Activated naive CD4-positive, alpha-beta T cell treated with anti-CD3 and anti-CD28 coated beads for 36 hours (primary cell): Measurements from ENCODE around the gene DDX24. TPM values are rescaled to one million over a fixed set of nuclear protein-coding genes. Genes with fewer than 3 reads are reported as not detected.
A peak's percentile ranks its signal among the peaks of the same experiment; 100 is the strongest.
"Not testable (repeated sequence)": the region's sequence is repeated elsewhere in the genome, so short reads cannot be mapped to it uniquely, and the experiment has no call there.

Experiments used
- CTCF ChIA-PET: fragments of 350-600 bp; sonication (Branson Sonifier 250); formaldehyde crosslinking; loops from one replicate; lab custom pipeline; 2021; ENCODE audit warnings: antibody characterized with exemption; lab: Charles Lee
- DNase-seq: peaks from one replicate; pipeline ENCODE4 v3.0.0-alpha.2; 2020
- H3K27ac Mint-ChIP-seq: one replicate; pipeline ENCODE4 v1.8.0; 2021; ENCODE audit warnings: mild to moderate bottlenecking, mixed read lengths
- H3K27me3 Mint-ChIP-seq: one replicate; pipeline ENCODE4 v1.8.0; 2021; ENCODE audit warnings: low read depth, mixed read lengths
- H3K36me3 Mint-ChIP-seq: one replicate; pipeline ENCODE4 v1.8.0; 2021; ENCODE audit warnings: low read depth, mixed read lengths
- H3K4me1 Mint-ChIP-seq: one replicate; pipeline ENCODE4 v1.8.0; 2021; ENCODE audit warnings: low read depth, mixed read lengths
- H3K4me3 Mint-ChIP-seq: one replicate; pipeline ENCODE4 v1.8.0; 2021; ENCODE audit warnings: mild to moderate bottlenecking, moderate library complexity, mixed read lengths
- H3K9me3 Mint-ChIP-seq: one replicate; pipeline ENCODE4 v1.8.0; 2021; ENCODE audit warnings: mixed read lengths
- intact Hi-C: fragments of 100-400 bp; cut with micrococcal nuclease; formaldehyde crosslinking; loops from one replicate; pipeline ENCODE4 v1.15.1; 2023
- total RNA-seq, 2 experiments: library from RNA; stranded (reverse); gene quantifications; one replicate each; pipeline ENCODE4 v1.2.3, GENCODE V29; 2021

DDX24 gene
- total RNA-seq, 2 experiments from 2014 or later: 190 to 200 TPM

DNA sequence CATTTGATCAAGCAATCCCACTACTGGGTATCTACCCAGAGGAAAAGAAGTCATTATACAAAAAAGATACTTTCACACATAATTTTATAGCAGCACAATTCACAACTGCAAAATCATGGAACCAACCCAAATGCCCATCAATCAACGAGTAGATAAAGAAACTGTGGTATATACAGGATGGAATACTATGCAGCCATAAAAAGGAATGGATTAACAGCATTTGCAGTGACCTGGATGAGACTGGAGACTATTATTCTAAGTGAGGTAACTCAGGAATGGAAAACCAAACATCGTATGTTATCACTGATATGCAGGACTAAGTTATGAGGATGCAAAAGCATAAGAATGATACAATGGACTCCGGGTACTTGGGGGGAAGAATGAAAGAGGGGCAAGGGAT lies 8.9 kb downstream of the DDX24 start:
- peaks cover 51% of the 10 kb centered on the region for H3K9me3 Mint-ChIP-seq
- H3K27ac Mint-ChIP-seq, intact Hi-C loops, H3K27me3 Mint-ChIP-seq, H3K4me3 Mint-ChIP-seq, DNase-seq: not testable (repeated sequence)
- H3K4me1 Mint-ChIP-seq: peaks cover 74% of the 10 kb centered on the region
- H3K36me3 Mint-ChIP-seq: peaks cover 72% of the 10 kb centered on the region
- CTCF ChIA-PET: interaction anchor here (0.7 kb wide), 1 partner anchor 58 kb away, joined by 3 read pairs; no protein-coding TSS in a partner anchor

- no peaks in the 10 kb centered on the region for H3K27me3 Mint-ChIP-seq
- CTCF ChIA-PET: interaction anchor here (1.1 to 3.0 kb wide), 3 partner anchors 30 to 71 kb away, joined by 3 to 16 read pairs (median 8); no protein-coding TSS in a partner anchor
- no peak for DNase-seq
- H3K4me3 Mint-ChIP-seq: no peak overlapping the region
- H3K27ac Mint-ChIP-seq: peak overlapping the region; percentile 80
- intact Hi-C loops: loop anchor here (2.0 kb wide), 1 partner anchor 15 kb away; the partner anchor contains the start of genes DDX24 and IFI27L1
- peaks cover 54% of the 10 kb centered on the region for H3K36me3 Mint-ChIP-seq
- H3K4me1 Mint-ChIP-seq: peaks cover 79% of the 10 kb centered on the region
- peaks cover 29% of the 10 kb centered on the region for H3K9me3 Mint-ChIP-seq
Observed at GRCh38 chr14:94066089-94066676, 14.8 kb downstream of the DDX24 start.

DNA sequence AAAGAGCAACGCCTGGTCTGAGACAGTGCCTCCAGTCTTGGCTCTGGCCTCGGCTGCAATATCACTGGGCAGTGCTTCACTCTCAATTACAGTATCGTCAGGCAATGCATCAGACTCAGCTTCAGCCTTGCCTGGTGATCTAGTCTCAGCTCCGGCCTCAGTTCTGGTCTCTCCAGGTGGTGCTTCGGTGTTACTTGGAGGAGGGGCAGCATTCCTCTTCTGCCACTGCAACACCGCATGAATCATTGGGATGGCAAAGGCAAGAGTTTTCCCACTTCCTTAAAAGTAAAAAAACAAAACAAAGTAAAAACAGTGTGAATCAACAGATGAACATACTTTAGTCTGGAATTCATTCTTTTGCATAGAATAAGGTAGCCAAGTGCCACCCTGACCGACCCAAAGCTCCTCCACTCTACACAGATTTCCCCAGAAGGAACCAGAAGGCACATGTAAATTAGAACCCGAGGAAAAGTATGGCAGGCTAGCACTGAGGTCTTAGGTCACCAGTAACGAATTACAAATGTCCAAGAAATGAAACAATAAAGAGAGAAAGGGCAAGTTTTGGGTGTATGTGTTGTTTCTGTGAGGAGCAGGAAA lies 18.6 kb downstream of the DDX24 start:
- Mint-ChIP-seq H3K27me3 (no peaks in the 10 kb centered on the region), H3K36me3 (peaks cover 40% of the 10 kb centered on the region), H3K4me3 (no peak overlapping the region), H3K4me1 (peaks cover 71% of the 10 kb centered on the region), H3K9me3 (no peaks in the 10 kb centered on the region), H3K27ac (no peak overlapping the region)
- intact Hi-C loops: no loop called here
- no peak for DNase-seq
- CTCF ChIA-PET: no interaction called here

DNA sequence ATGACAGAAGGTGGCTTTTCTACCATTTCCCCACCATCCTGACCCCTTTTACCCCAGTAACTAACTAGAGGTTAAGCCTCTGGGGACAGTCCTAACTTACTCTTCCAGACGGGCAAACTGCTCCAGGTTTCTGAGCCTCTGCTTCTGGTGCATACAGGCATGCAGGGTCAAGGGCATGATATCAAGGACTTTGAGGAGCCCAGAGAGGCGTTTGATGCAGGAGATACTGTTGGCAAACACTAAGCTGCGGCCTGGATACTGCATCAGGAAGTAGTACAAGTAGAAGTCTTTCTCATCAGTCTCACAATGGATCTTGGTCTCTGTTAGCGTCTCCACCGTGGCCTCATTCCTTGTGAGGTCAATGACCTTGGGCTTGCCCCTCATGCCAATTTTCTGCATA lies 21.0 kb downstream of the DDX24 start:
- Mint-ChIP-seq H3K27me3 (no peaks in the 10 kb centered on the region), H3K9me3 (no peaks in the 10 kb centered on the region), H3K27ac (peak overlapping the region; percentile 2), H3K36me3 (peaks cover 48% of the 10 kb centered on the region), H3K4me3 (no peak overlapping the region), H3K4me1 (peaks cover 57% of the 10 kb centered on the region)
- no peak for DNase-seq
- CTCF ChIA-PET: no interaction called here
- intact Hi-C loops: no loop called here

- Mint-ChIP-seq H3K4me1 (peaks cover 48% of the 10 kb centered on the region), H3K27ac (no peak overlapping the region), H3K9me3 (no peaks in the 10 kb centered on the region), H3K4me3 (no peak overlapping the region), H3K36me3 (peaks cover 52% of the 10 kb centered on the region), H3K27me3 (no peaks in the 10 kb centered on the region)
- DNase-seq: no peak
- CTCF ChIA-PET: interaction anchor here (1.1 to 3.7 kb wide), 2 partner anchors 23 to 78 kb away, joined by 6 to 15 read pairs; no protein-coding TSS in a partner anchor
- intact Hi-C loops: no loop called here
Observed at GRCh38 chr14:94058674-94059138, 22.3 kb downstream of the DDX24 start.

- Mint-ChIP-seq H3K27ac (no peak overlapping the region), H3K4me3 (no peak overlapping the region), H3K27me3 (no peaks in the 10 kb centered on the region), H3K9me3 (no peaks in the 10 kb centered on the region), H3K36me3 (peaks cover 52% of the 10 kb centered on the region), H3K4me1 (peaks cover 46% of the 10 kb centered on the region)
- intact Hi-C loops: no loop called here
- no peak for DNase-seq
- CTCF ChIA-PET: interaction anchor here (1.1 to 3.7 kb wide), 7 partner anchors 9 to 119 kb away, joined by 3 to 15 read pairs (median 7); no protein-coding TSS in a partner anchor
Observed at GRCh38 chr14:94058128-94058673, 22.8 kb downstream of the DDX24 start.

- Mint-ChIP-seq H3K4me1 (peaks cover 43% of the 10 kb centered on the region), H3K36me3 (peaks cover 51% of the 10 kb centered on the region), H3K27me3 (no peaks in the 10 kb centered on the region), H3K27ac (peak overlapping the region; percentile 83), H3K9me3 (no peaks in the 10 kb centered on the region), H3K4me3 (no peak overlapping the region)
- intact Hi-C loops: loop anchor here (2.0 kb wide), 1 partner anchor 24 kb away; the partner anchor contains the start of genes DDX24 and IFI27L1
- peak; percentile 19 for DNase-seq
- CTCF ChIA-PET: interaction anchor here (1.2 to 3.7 kb wide), 7 partner anchors 8 to 117 kb away, joined by 3 to 15 read pairs (median 7); no protein-coding TSS in a partner anchor
Observed at GRCh38 chr14:94056579-94057308, 24.3 kb downstream of the DDX24 start.

- H3K9me3 Mint-ChIP-seq: no peaks in the 10 kb centered on the region
- H3K4me3 Mint-ChIP-seq: no peak overlapping the region
- no peak for DNase-seq
- H3K27ac Mint-ChIP-seq: peak overlapping the region; percentile 59
- intact Hi-C loops: no loop called here
- no peaks in the 10 kb centered on the region for H3K27me3 Mint-ChIP-seq
- H3K36me3 Mint-ChIP-seq: peaks cover 54% of the 10 kb centered on the region
- CTCF ChIA-PET: interaction anchor here (1.3 kb wide), 1 partner anchor 19 kb away, joined by 4 read pairs; no protein-coding TSS in a partner anchor
- H3K4me1 Mint-ChIP-seq: peaks cover 34% of the 10 kb centered on the region
Observed at GRCh38 chr14:94054936-94055335, 26.1 kb downstream of the DDX24 start.

- no peaks in the 10 kb centered on the region for H3K27me3 Mint-ChIP-seq
- peaks cover 56% of the 10 kb centered on the region for H3K36me3 Mint-ChIP-seq
- H3K4me3 Mint-ChIP-seq: no peak overlapping the region
- H3K9me3 Mint-ChIP-seq: no peaks in the 10 kb centered on the region
- DNase-seq: no peak
- H3K27ac Mint-ChIP-seq: peak overlapping the region; percentile 59
- CTCF ChIA-PET: interaction anchor here (1.3 kb wide), 1 partner anchor 18 kb away, joined by 4 read pairs; no protein-coding TSS in a partner anchor
- intact Hi-C loops: no loop called here
- peaks cover 31% of the 10 kb centered on the region for H3K4me1 Mint-ChIP-seq
Observed at GRCh38 chr14:94054401-94054800, 26.6 kb downstream of the DDX24 start.

DNA sequence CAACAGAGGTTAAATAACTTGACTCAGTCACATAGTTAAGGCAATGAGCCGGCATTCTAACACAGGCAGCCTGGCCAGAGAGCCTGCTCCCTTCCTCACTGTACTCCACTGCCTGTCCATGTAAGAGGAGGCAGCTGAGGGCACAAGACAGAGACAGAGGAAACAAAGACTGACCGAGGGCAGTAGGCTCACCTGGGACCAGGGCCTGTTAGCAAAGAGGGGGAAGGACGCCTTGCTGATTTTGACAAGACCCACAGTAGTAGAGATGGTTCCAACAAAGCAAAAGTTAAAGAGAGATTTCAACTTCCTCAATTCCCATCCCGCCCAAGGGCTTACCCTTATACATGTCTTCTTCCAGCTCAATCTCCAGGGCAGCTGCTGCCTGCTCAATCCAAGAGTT lies 28.3 kb downstream of the DDX24 start:
- Mint-ChIP-seq H3K9me3 (no peaks in the 10 kb centered on the region), H3K27me3 (no peaks in the 10 kb centered on the region), H3K27ac (peak overlapping the region; percentile 70), H3K4me3 (no peak overlapping the region), H3K4me1 (peaks cover 15% of the 10 kb centered on the region), H3K36me3 (peaks cover 54% of the 10 kb centered on the region)
- DNase-seq: no peak
- CTCF ChIA-PET: interaction anchor here (2.2 to 2.3 kb wide), 2 partner anchors 17 to 84 kb away, joined by 11 read pairs; no protein-coding TSS in a partner anchor
- intact Hi-C loops: no loop called here

GRCh38 chr14:94052199-94052598 lies 28.8 kb downstream of the DDX24 start:
- Mint-ChIP-seq H3K4me1 (peaks cover 11% of the 10 kb centered on the region), H3K36me3 (peaks cover 50% of the 10 kb centered on the region), H3K27me3 (no peaks in the 10 kb centered on the region), H3K4me3 (no peak overlapping the region), H3K27ac (peak overlapping the region; percentile 70), H3K9me3 (no peaks in the 10 kb centered on the region)
- DNase-seq: no peak
- CTCF ChIA-PET: interaction anchor here (0.7 to 2.3 kb wide), 3 partner anchors 16 to 84 kb away, joined by 3 to 11 read pairs (median 11); no protein-coding TSS in a partner anchor
- intact Hi-C loops: no loop called here
